Body of pancreas (tissue), 4 donors: Measurements from ENCODE around the gene DACH1.

Experiments
- POLR2A ChIP-seq, 3 donors: fragments of 450-650 bp; IDR thresholded peaks; one replicate each; pipeline ENCODE4 v1.6.1; 2016; ENCODE audit warnings: antibody characterized with exemption in 3 of 3, mild to moderate bottlenecking in 2 of 3
- TF ChIP-seq, protein P1 (sequence below), 7 experiments: fragments of 450-650 bp in 4 of 7; fragments of 200-600 bp in 3 of 7; sonication (generic) in 3 of 7; IDR thresholded peaks; one replicate each; pipeline ENCODE4 v1.5.1; 2016 to 2019; ENCODE audit warnings: antibody characterized with exemption in 7 of 7

- TF ChIP-seq, protein P1, sequence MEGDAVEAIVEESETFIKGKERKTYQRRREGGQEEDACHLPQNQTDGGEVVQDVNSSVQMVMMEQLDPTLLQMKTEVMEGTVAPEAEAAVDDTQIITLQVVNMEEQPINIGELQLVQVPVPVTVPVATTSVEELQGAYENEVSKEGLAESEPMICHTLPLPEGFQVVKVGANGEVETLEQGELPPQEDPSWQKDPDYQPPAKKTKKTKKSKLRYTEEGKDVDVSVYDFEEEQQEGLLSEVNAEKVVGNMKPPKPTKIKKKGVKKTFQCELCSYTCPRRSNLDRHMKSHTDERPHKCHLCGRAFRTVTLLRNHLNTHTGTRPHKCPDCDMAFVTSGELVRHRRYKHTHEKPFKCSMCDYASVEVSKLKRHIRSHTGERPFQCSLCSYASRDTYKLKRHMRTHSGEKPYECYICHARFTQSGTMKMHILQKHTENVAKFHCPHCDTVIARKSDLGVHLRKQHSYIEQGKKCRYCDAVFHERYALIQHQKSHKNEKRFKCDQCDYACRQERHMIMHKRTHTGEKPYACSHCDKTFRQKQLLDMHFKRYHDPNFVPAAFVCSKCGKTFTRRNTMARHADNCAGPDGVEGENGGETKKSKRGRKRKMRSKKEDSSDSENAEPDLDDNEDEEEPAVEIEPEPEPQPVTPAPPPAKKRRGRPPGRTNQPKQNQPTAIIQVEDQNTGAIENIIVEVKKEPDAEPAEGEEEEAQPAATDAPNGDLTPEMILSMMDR (IDR thresholded peaks at IDR 0.05), result no peak
- TF ChIP-seq POLR2A (IDR thresholded peaks at IDR 0.05), result no peak
Measured at GRCh38 chr13:71773531-71773930, 93.5 kb downstream of the DACH1 start.
